ENCODE data around the gene MS4A8. TPM values are rescaled to one million over a fixed set of nuclear protein-coding genes. Genes with fewer than 3 reads are reported as not detected.
"Not testable (repeated sequence)": the region's sequence is repeated elsewhere in the genome, so short reads cannot be mapped to it uniquely, and the experiment has no call there.

The MS4A8 gene
- total and polyA plus RNA-seq, 2 donors (not counting 1 experiment from before 2014, with no cell fraction given): not detected

DNA sequence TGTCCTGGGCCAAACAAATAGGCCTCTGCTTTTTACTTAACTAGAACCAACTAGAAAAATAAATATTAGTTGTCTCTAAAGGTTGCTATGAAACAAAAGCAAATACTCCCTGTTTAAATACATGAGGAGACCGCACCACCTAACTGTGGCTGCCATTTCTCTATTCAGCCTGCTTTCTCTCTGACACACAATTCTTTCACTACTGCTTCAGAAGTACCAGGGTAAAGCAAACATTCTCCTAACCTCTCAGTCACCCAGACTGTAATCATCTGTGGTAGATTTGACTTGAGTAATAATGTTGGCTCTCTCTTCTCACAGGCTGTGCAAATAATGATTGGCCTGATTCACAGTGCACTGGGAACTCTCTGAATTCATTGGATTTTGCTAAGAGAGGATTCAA, 41.0 kb upstream of the MS4A8 start:
- H3K27ac ChIP-seq (ENCODE audit: low read length in 2 of 2): no peak overlapping the region
- intact Hi-C loops (cut with micrococcal nuclease): no loop called here
- no peak overlapping the region for H3K4me3 Mint-ChIP-seq
- ATAC-seq (ENCODE audit: low read depth): no peak
- no peak overlapping the region for H3K27ac Mint-ChIP-seq
- H3K79me2 ChIP-seq (ENCODE audit: control insufficient read depth, insufficient read depth, low read length): no peaks in the 10 kb centered on the region
- H3K4me1 Mint-ChIP-seq: no peaks in the 10 kb centered on the region
- ChIA-PET POLR2A (no interaction called here), CTCF (interaction anchor here (1.0 kb wide), 2 partner anchors 43 to 117 kb away, joined by 3 read pairs; no protein-coding TSS in a partner anchor)
- no peaks in the 10 kb centered on the region for H3K4me1 ChIP-seq (ENCODE audit: control insufficient read depth in 2 of 2, insufficient read depth in 2 of 2, low read length in 2 of 2)
- H3K9me3 ChIP-seq (ENCODE audit: control extremely low read depth in 1 of 3, control insufficient read depth in 2 of 3, insufficient read depth in 1 of 3, low read length in 2 of 3): no peaks in the 10 kb centered on the region
- WGBS (ENCODE audit: insufficient coverage): no CpG with 5 or more reads among the region's 1 CpG
- TF ChIP-seq, protein P1, sequence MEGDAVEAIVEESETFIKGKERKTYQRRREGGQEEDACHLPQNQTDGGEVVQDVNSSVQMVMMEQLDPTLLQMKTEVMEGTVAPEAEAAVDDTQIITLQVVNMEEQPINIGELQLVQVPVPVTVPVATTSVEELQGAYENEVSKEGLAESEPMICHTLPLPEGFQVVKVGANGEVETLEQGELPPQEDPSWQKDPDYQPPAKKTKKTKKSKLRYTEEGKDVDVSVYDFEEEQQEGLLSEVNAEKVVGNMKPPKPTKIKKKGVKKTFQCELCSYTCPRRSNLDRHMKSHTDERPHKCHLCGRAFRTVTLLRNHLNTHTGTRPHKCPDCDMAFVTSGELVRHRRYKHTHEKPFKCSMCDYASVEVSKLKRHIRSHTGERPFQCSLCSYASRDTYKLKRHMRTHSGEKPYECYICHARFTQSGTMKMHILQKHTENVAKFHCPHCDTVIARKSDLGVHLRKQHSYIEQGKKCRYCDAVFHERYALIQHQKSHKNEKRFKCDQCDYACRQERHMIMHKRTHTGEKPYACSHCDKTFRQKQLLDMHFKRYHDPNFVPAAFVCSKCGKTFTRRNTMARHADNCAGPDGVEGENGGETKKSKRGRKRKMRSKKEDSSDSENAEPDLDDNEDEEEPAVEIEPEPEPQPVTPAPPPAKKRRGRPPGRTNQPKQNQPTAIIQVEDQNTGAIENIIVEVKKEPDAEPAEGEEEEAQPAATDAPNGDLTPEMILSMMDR (IDR thresholded peaks at IDR 0.05): no peak
- TF ChIP-seq EZH2 (IDR thresholded peaks at IDR 0.05; ENCODE audit: borderline replicate concordance, insufficient read depth, low read depth, low read length, poor library complexity, severe bottlenecking): no peak
- H3K9me3 Mint-ChIP-seq (ENCODE audit: insufficient read depth): no peaks in the 10 kb centered on the region
- no peaks in the 10 kb centered on the region for H3K36me3 ChIP-seq (replicated peaks in 1 of 2; ENCODE audit: control extremely low read depth in 1 of 2, control insufficient read depth in 1 of 2, extremely low read depth in 1 of 2, insufficient read depth in 2 of 2, low read length in 1 of 2)
- H3K4me3 ChIP-seq (ENCODE audit: control extremely low read depth in 1 of 5, extremely low read depth in 1 of 5, insufficient read depth in 1 of 5, low read depth in 2 of 5, low read length in 4 of 5): no peak overlapping the region
- H3K27me3 Mint-ChIP-seq: peaks cover 25% of the 10 kb centered on the region
- DNase-seq: no peak
- H3K4me2 ChIP-seq (replicated peaks; ENCODE audit: low read depth, low read length, poor library complexity, severe bottlenecking): no peak overlapping the region
- H3K27me3 ChIP-seq (replicated peaks in 1 of 4; ENCODE audit: control extremely low read depth in 1 of 4, control insufficient read depth in 3 of 4, insufficient read depth in 4 of 4, low read length in 3 of 4): peaks cover 0 to 5% (median 2%) of the 10 kb centered on the region in 4 experiments
- H2AFZ ChIP-seq (ENCODE audit: insufficient read depth, low read depth, low read length, poor library complexity, severe bottlenecking): no peak overlapping the region
- H4K20me1 ChIP-seq (ENCODE audit: control insufficient read depth, insufficient read depth, low read length, poor library complexity, severe bottlenecking): no peaks in the 10 kb centered on the region
- H3K9ac ChIP-seq (ENCODE audit: low read length): no peak overlapping the region

- no peak overlapping the region for H3K27ac ChIP-seq (ENCODE audit: low read length in 2 of 2)
- Mint-ChIP-seq H3K9me3 (ENCODE audit: insufficient read depth) (peaks cover 16% of the 10 kb centered on the region), H3K27me3 (peaks cover 25% of the 10 kb centered on the region), H3K4me1 (no peaks in the 10 kb centered on the region), H3K27ac (no peak overlapping the region), H3K4me3 (no peak overlapping the region)
- H3K9ac ChIP-seq (ENCODE audit: low read length): no peak overlapping the region
- intact Hi-C loops (cut with micrococcal nuclease): no loop called here
- peaks cover 1 to 25% (median 12%) of the 10 kb centered on the region in 3 donors for H3K9me3 ChIP-seq (ENCODE audit: control extremely low read depth in 1 of 3, control insufficient read depth in 2 of 3, insufficient read depth in 1 of 3, low read length in 2 of 3)
- H3K4me2 ChIP-seq (replicated peaks; ENCODE audit: low read depth, low read length, poor library complexity, severe bottlenecking): no peak overlapping the region
- H3K4me3 ChIP-seq (ENCODE audit: control extremely low read depth in 1 of 5, extremely low read depth in 1 of 5, insufficient read depth in 1 of 5, low read depth in 2 of 5, low read length in 4 of 5): no peak overlapping the region
- no peaks in the 10 kb centered on the region for H3K79me2 ChIP-seq (ENCODE audit: control insufficient read depth, insufficient read depth, low read length)
- H3K36me3 ChIP-seq (replicated peaks in 1 of 2; ENCODE audit: control extremely low read depth in 1 of 2, control insufficient read depth in 1 of 2, extremely low read depth in 1 of 2, insufficient read depth in 2 of 2, low read length in 1 of 2): no peaks in the 10 kb centered on the region
- no peaks in the 10 kb centered on the region for H4K20me1 ChIP-seq (ENCODE audit: control insufficient read depth, insufficient read depth, low read length, poor library complexity, severe bottlenecking)
- H2AFZ ChIP-seq (ENCODE audit: insufficient read depth, low read depth, low read length, poor library complexity, severe bottlenecking): no peak overlapping the region
- no peak for TF ChIP-seq EZH2 (IDR thresholded peaks at IDR 0.05; ENCODE audit: borderline replicate concordance, insufficient read depth, low read depth, low read length, poor library complexity, severe bottlenecking)
- TF ChIP-seq, protein P1 (IDR thresholded peaks at IDR 0.05): no peak
- ATAC-seq (ENCODE audit: low read depth) (no peak), DNase-seq (no peak)
- peaks cover 0 to 9% (median 7%) of the 10 kb centered on the region in 4 experiments for H3K27me3 ChIP-seq (replicated peaks in 1 of 4; ENCODE audit: control extremely low read depth in 1 of 4, control insufficient read depth in 3 of 4, insufficient read depth in 4 of 4, low read length in 3 of 4)
- no peaks in the 10 kb centered on the region for H3K4me1 ChIP-seq (ENCODE audit: control insufficient read depth in 2 of 2, insufficient read depth in 2 of 2, low read length in 2 of 2)
- ChIA-PET CTCF (no interaction called here), POLR2A (no interaction called here)
- 75% methylated on average over 2 of the region's 3 CpGs for WGBS (ENCODE audit: insufficient coverage)
These were observed 27.2 kb upstream of the MS4A8 start for GRCh38 chr11:60672255-60672654.

DNA sequence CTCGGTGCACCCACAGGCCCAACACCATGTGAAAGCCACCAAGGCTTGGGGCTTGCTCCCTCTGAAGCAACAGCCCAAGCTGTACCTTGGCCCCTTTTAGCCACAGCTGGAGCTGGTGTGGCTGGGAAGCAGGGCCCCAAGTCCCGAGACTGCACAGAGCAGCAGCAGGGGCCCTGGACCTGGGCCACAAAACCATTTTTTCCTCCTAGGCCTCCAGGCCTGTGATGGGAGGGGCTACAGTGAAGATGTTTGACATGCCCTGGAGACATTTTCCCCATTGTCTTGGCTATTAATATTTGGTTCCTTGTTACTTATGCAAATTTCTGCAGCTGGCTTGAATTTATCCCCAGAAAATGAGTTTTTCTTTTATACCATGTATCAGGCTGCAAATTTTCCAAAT, 21.2 kb upstream of the MS4A8 start:
- H2AFZ ChIP-seq (ENCODE audit: insufficient read depth, low read depth, low read length, poor library complexity, severe bottlenecking); H3K36me3 ChIP-seq (replicated peaks in 1 of 2; ENCODE audit: control extremely low read depth in 1 of 2, control insufficient read depth in 1 of 2, extremely low read depth in 1 of 2, insufficient read depth in 2 of 2, low read length in 1 of 2); POLR2A ChIA-PET; H3K4me1 Mint-ChIP-seq; ATAC-seq (ENCODE audit: low read depth); DNase-seq; intact Hi-C loops (cut with micrococcal nuclease); H3K4me3 Mint-ChIP-seq; H3K27me3 ChIP-seq (replicated peaks in 1 of 4; ENCODE audit: control extremely low read depth in 1 of 4, control insufficient read depth in 3 of 4, insufficient read depth in 4 of 4, low read length in 3 of 4); H3K4me2 ChIP-seq (replicated peaks; ENCODE audit: low read depth, low read length, poor library complexity, severe bottlenecking); H3K4me1 ChIP-seq (ENCODE audit: control insufficient read depth in 2 of 2, insufficient read depth in 2 of 2, low read length in 2 of 2); CTCF ChIA-PET; H3K27ac Mint-ChIP-seq; H3K9ac ChIP-seq (ENCODE audit: low read length); H4K20me1 ChIP-seq (ENCODE audit: control insufficient read depth, insufficient read depth, low read length, poor library complexity, severe bottlenecking); H3K27ac ChIP-seq (ENCODE audit: low read length in 2 of 2); H3K79me2 ChIP-seq (ENCODE audit: control insufficient read depth, insufficient read depth, low read length); H3K4me3 ChIP-seq (ENCODE audit: control extremely low read depth in 1 of 5, extremely low read depth in 1 of 5, insufficient read depth in 1 of 5, low read depth in 2 of 5, low read length in 4 of 5): not testable (repeated sequence)
- H3K9me3 ChIP-seq (ENCODE audit: control extremely low read depth in 1 of 3, control insufficient read depth in 2 of 3, insufficient read depth in 1 of 3, low read length in 2 of 3): peaks cover 6 to 33% (median 15%) of the 10 kb centered on the region in 3 donors
- peaks cover 13% of the 10 kb centered on the region for H3K27me3 Mint-ChIP-seq
- WGBS (ENCODE audit: insufficient coverage): 100% methylated on average over 2 of the region's 2 CpGs
- peaks cover 17% of the 10 kb centered on the region for H3K9me3 Mint-ChIP-seq (ENCODE audit: insufficient read depth)

All from B cell (primary cell).